NCI-H1048 (cell line): Measurements from ENCODE around the gene NPPA.

Source experiments
- DNase-seq: peaks from one replicate; lab custom pipeline; 2025; lab: John Stamatoyannopoulos, UW

Gene NPPA

GRCh38 chr1:11842154-11843041 lies 5.2 kb downstream of the NPPA start:
- no peak for DNase-seq

- DNase-seq, result no peak
Observed at GRCh38 chr1:11841245-11842153, 6.1 kb downstream of the NPPA start.

DNA sequence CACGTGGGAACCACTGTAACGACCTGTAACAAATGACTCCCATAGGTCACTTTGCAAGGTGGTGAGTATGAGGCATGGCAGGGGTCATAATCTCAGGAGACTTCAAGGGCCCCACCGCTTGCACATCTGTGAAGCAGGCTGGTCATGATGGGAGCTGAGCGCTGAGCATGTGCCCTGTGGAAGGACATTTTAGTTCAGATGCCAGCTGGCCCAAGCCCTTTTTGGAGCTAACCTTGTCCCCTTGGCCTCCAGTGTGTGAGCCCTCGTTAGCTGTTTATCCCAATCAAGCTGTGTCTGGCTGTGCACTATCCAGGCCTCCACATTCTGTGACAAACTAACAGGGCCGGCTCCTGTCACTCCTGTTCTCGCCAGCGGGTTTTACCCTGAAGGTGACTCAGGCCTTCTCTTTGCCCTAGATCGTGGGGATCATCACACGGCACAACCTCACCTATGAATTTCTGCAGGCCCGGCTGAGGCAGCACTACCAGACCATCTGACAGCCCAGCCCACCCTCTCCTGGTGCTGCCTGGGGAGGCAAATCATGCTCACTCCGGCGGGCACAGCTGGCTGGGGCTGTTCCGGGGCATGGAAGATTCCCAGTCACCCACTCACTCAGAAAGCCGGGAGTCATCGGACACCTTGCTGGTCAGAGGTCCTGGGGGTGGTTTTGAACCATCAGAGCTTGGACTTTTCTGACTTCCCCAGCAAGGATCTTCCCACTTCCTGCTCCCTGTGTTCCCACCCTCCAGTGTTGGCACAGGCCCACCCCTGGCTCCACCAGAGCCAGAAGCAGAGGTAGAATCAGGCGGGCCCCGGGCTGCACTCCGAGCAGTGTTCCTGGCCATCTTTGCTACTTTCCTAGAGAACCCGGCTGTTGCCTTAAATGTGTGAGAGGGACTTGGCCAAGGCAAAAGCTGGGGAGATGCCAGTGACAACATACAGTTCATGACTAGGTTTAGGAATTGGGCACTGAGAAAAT lies 7.6 kb downstream of the NPPA start:
- no peak for DNase-seq

- peak; percentile 50 for DNase-seq
Observed at GRCh38 chr1:11838349-11839272, 9.0 kb downstream of the NPPA start.

GRCh38 chr1:11837767-11838348 lies 9.7 kb downstream of the NPPA start:
- DNase-seq, result no peak

GRCh38 chr1:11836955-11837766 lies 10.4 kb downstream of the NPPA start:
- no peak for DNase-seq

DNA sequence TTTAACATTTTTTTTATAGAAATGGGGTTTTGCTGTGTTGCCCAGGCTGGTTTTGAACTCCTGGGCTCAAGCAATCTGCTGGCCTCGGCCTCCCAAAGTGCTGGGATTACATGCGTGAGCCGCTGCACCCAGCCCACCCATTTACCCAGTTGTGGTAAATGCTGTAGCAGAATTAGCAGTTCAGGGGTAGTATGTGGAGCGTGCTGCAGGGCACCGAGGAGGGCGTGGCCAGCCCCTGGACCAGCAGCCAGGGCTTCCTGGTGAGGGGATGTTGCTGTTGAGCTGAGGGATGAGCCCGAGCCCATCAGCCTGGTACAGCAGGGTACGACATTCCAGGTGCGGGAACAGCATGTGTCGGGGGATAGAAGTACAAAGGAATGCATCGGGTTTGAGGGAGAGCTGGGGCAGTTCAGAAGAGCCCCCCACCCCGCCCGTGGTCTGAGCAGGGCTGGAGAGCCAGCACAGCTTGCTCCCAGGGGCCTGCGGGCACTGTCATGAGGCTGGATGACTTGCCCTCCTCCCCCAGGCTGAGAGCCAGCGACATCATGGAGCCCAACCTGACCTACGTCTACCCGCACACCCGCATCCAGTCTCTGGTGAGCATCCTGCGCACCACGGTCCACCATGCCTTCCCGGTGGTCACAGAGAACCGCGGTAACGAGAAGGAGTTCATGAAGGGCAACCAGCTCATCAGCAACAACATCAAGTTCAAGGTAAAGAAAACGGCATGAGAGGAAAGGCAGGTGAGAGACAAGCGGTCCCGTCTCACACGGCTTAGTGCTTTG lies 11.9 kb downstream of the NPPA start:
- no peak for DNase-seq

DNA sequence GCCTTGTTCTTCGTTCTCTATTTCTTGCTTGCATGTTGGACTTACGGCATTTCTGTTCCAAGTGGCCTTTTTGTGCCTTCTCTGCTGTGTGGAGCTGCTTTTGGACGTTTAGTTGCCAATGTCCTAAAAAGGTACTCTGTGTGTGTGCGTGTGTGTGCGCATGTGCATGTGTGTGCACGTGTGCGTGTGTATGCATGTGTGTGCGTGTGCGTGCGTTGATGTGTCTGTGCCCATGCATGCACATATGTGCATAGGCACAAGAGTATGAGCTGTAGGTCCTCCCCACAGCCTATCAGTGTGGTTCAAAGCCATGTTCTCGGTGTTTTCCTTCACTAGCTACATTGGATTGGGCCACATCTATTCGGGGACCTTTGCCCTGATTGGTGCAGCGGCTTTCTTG lies 13.7 kb downstream of the NPPA start:
- no peak for DNase-seq

- DNase-seq, result no peak
Observed at GRCh38 chr1:11833497-11833896, 14.1 kb downstream of the NPPA start.

DNA sequence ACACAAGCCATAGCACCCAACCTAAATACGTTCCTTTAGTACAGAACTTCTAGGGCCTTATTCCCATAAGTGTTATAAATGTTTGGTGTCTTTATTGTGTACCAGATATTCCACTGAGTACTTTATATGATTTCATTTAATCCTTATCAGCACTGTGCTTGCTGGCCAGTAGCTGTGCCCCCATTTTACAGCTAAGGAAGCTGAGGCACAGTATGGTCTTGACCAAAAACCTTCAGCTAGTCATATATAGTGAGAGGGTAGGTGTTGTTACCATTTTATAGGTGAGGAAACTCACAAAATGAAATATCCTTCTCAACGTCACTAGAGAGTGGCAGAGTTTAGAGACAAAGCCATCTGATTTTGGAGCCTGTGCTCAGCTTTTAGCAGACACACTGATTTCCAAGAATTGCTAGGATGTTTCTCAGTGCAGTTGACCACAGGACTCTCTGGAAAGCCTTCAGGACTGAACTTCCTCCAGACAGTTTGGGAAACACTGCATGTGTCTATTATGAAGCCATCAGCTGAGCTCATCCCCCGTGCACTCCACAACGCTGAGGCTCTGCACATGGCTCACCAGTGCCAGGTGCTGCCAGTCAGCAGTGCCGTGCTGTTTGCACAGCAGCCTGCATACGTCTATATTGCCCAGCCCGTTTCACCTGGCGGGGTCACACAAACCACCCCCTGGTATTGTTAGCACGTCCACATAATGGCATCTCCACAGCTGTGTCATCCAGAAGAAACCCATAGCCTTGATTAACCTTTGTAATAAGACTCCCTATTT lies 15.4 kb downstream of the NPPA start:
- DNase-seq, result no peak

- DNase-seq, result no peak
Observed at GRCh38 chr1:11828511-11828910, 19.1 kb downstream of the NPPA start.

- DNase-seq, result no peak
Observed at GRCh38 chr1:11826946-11827345, 20.6 kb downstream of the NPPA start.

GRCh38 chr1:11825131-11825530 lies 22.5 kb downstream of the NPPA start:
- no peak for DNase-seq

DNA sequence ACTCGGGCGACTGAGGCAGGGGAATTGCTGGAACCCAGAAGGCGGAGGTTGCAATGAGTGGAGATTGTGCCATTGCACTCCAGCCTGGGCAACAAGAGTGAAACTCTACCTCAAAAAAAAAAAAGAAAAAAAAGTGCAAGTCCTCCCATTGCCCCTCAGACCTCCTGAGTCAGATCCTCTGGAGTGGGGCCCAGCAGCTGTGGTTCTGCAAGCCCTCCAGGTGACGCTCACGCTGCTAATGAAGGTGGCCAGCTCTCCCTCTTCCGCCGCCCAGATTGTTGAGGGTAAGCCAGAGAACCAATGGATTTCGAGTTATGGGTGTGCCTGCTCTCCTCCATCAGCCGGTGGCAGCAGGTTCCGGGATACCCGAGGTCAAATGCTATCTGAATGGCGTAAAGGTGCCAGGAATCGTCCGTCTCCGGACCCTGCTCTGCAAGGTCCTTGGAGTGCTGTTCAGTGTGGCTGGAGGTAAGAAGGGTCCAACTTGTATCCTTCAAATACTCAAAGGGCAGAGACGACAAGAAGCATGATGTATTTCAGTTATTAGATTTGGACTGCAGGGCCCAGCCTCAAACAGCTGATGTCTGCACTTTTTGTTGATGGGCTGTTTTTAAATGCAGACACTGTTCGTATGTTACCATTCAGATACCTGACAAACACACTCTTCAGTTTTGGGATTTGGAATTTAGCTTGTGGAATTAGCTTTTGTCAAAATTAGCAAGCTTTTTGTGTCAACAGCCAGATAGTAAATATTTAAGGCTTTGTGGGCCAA lies 24.0 kb downstream of the NPPA start:
- DNase-seq, result no peak

DNA sequence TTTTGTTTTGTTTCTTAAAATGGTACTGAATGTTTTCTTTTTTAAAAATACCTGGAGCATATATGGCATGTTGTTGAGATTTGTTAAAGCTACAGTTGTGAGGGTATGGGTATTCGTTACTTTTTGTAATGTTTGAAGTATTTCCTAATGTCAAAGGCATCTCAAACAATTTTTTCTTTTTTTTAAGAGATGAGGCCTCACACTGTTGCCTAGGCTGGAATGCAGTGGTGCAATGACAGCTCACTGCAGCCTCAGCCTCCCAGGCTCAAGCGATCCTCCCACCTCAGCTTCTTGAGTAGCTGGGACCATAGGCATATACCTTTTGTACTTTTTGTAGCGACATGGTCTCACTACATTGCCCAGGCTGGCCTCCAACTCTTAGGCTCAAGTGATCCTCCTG lies 25.5 kb downstream of the NPPA start:
- DNase-seq, result no peak

GRCh38 chr1:11817192-11817591 lies 30.4 kb downstream of the NPPA start:
- DNase-seq, result no peak

DNA sequence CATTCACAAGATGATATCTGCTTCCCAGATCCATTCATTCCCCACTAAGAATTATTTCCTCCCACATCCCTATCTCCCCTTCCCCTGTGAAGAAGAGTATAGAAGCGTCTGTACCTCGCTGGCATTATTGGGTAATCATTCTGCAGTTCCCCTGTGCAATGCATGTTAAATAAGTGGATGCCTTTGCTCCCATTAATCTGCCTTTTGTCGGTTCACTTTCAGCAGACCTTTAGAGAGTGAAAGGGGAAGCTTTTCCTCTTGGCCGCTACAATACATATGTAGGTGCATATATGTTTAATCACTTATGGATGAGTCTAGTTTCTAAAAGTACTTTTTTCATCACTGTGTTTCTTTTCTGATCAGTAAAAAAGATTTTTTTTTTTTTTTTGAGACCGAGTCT lies 34.6 kb downstream of the NPPA start:
- no peak for DNase-seq
